GM12891 (cell line): Measurements from ENCODE around the gene RHEB.

Source experiments
- POLR2A ChIP-seq: IDR thresholded peaks from 2 replicates; pipeline ENCODE4 v1.6.1; 2011; ENCODE audit warnings: low read depth, low read length, control low read depth
- TAF1 ChIP-seq: IDR thresholded peaks from 2 replicates; pipeline ENCODE4 v1.6.1; 2011; ENCODE audit warnings: low read depth, low read length, control low read depth

GRCh38 chr7:151472644-151473380, 46.9 kb downstream of the RHEB start:
- TF ChIP-seq POLR2A (no peak; the same call in 1 of the 2 replicates), TAF1 (no peak)
